GM18505 (cell line): ENCODE measurements around the gene CERS4.
A peak's percentile ranks its signal among the peaks of the same experiment; 100 is the strongest.

Experiments
- ATAC-seq: cut with Tn5 transposase; IDR thresholded peaks from one replicate; pipeline ENCODE4 v1.9.1; 2021; ENCODE audit not compliant: unreplicated experiment
- POLR2A ChIP-seq: IDR thresholded peaks from 4 replicates; pipeline ENCODE4 v1.6.1; 2011; ENCODE audit warnings: borderline replicate concordance; ENCODE audit not compliant: insufficient read depth, insufficient read length; ENCODE audit errors: extremely low read depth

The CERS4 gene

DNA sequence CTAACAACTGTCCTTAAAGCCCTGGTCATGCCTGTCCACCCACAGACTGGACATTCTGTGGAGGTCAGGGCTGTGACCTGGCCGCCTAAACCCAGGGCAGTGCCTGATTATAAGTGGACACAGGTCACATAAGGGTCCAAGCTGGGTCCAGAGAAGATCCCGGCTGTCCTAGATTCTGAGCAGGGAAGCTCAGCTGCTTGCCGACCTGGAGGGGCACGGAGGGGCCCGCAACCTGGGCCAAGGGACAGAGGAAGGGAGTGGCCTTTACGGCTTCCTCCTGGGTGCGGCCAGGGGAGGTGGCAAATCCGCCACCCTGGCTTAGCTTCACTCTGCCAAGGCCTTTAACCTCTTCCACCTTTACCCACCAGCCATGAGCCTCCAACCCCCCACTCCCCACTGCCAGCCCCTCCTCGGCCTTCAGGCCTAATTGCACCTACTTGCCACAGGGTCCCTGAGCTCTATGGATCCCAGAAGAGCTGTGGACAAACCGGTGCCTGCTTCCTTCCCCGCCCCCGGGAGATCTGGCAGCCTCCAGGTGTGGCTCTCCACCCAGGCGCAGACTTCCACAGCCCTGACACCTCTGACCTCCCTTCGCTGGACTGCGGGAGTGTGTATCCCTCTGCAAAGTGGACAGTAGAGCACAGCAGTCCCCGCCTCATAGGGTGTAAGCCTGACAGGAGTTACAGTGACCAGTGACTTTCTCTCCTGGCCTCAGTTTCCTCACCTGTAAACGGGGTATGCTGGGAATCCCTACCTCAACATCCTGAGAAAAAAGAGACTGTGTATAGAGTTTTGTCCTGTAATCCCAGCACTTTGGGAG lies 97.3 kb downstream of the CERS4 start:
- no peak for ATAC-seq
- TF ChIP-seq POLR2A: no peak

DNA sequence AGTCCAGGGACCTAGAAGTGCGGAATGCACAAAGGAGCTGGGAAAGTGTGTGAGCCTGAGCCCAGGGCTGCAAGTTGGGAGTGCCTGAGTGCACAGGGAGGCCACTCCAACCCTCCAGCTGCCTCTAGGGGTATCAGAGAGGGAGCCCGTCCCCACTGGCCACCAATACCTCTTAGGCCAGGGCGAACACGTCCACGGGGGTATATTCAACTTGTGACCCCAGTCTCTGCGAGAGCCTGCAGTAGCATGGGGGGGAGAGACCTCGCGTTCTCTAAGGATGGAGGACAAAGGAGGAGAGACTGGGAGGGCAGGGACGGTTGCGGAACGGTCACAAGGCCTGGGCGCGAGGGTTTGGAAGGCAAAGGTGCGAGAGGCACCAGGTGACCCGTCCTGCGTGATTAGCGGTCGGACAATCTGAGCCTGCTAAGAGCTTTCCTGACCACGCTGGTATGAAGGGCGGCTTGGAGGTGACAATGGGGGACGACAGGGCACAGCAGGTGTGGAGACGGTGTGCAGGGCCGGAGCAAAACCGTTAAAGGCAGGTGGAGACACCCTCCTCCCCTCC lies 98.3 kb downstream of the CERS4 start:
- ATAC-seq: no peak
- TF ChIP-seq POLR2A: no peak

DNA sequence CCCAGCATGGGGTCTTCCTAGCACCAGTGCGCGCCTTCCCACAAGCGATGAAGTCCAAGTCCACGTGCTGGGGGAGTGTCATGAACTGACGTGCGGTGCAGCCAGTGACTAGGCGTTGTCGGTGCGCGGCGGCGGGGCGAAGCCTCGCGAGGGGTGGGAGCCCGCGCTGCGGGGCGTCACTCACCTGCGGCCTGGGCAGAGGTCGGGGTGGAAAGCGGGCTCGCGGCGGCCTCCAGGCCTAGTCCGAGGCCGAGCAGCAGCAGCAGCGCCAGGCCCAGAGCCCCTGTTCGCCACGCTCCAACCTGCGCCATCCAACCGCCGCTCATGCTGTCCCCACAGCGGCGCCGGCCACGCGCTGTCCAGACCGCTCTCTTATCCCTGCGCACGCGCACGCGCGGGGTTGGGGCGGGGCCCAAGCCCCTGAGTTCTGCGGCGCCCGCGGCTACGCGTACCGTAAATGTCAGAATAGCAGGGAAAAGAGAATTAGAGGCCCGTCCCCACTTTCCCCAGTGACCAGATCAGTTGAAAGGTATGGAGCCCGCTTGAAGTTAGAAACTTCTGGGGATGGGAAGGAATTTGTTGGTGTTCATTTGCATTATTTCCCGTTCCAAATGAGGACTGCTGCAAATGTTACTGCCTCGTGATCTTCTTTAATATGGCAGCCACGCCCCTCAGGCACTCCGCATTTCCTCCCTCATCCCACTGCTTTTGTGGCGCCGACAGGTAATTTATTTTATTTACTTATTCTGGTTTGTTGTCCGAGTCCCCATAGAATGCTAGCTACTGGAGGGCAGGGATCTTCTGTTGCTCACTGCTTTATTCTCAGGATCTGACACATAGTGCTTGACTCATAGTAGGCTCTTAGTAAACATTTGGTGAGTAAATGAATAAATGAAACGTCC lies 99.0 kb downstream of the CERS4 start, which contains the start of gene CD320:
CD320 (minus strand) TSS at position 394 of the 902 bp plus-strand sequence; CDS start at position 326, 68 bp downstream.
- TF ChIP-seq POLR2A: peak; percentile 83
- ATAC-seq: peak; percentile 73

DNA sequence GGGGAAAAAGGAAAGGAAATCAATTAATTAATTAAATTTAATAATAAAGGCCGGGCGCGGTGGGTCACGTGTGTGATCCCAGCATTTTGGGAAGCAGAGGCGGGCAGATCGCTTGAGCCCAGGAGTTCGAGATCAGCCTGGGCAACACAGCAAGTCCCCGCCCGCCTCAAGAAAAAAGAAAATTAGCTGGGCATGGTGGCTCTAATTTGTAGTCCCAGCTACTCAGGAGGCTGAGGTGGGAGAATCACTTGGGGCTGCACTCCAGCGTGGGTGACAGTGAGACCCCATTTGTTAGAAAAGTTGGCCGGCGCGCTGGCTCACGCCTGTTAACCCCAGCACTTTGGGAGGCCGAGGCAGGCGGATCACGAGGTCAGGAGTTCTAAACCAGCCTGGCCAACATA lies 99.7 kb downstream of the CERS4 start:
- no peak for ATAC-seq
- TF ChIP-seq POLR2A: no peak

DNA sequence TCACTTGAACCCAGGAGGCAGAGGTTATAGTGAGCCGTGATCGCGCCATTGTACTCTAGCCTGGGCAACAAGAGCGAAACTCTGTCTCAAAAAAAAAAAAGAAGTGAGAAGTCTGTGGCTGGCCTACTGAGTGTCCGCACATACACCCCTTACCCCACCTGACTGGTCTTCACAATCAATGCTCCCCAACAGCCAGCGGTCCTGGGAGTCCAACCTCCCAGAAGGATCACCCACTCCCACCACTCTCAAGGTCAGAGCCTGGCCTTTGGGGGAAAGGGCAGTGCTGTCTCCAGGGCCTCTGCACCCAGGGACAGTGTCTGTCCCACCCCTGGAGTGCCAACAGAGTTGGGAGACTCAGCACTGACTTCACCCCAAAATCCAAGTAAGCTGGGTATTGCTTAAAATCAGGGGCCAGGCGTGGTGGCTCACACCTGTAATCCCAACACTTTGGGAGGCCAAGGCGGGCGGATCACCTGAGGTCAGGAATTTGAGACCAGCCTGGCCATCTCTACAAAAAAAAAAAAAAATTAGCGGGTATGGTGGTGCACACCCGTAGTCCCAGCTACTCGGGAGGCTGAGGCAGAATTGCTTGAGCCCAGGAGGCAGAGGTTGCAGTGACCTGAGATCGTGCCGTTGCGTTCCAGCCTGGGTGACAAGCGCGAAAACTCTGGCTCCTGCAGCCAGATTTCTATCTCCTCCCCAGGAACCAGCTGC lies 101.3 kb downstream of the CERS4 start:
- ATAC-seq: no peak

DNA sequence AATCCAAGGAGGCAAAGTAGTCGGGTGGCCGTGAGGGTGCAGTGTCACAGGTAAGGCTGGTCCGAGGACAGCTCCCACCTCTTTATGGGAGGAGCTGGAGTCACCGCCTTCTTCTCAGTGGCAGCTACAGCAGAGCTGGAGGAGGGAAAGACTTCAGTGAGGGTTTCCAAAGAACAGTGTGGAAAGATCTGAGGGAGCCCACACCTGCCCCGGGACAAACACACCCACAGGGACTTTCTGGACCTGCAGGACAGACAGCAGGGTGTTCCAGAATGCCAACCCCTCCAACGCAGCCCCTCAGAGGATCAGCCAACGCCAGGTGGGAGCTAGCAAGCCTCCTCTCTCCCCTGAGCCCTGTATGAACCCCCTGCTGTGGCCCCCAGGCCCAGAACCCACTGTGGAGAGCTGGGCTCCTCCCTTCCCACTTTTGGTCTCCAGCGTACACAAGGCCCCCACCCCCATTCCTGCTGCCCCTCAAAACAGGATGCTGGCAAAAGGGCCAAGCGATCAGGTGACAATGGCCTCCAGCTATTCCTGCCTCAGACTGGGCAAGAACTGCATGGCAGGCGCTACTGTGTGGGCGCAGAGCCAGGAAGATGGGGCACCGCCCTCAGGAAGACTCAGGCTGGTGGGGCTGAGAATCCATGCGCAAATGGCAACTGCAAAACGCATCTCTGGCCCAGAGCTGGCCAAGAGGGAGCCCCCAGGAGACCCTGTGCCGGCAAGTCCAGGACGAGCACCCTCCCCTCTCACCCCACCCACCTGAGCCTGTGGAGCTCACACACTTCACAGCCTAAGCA lies 102.5 kb downstream of the CERS4 start:
- TF ChIP-seq POLR2A: no peak
- no peak for ATAC-seq

More for the DNA sequence above, 101.3 kb downstream of the CERS4 start:
- TF ChIP-seq POLR2A: no peak
